GM19324 (cell line): ENCODE measurements around the gene RETREG3.
"Not testable (repeated sequence)": the region's sequence is repeated elsewhere in the genome, so short reads cannot be mapped to it uniquely, and the experiment has no call there.

Experiments used
- ATAC-seq: cut with Tn5 transposase; IDR thresholded peaks from one replicate; pipeline ENCODE4 v1.9.1; 2021; ENCODE audit warnings: mild to moderate bottlenecking, moderate library complexity; ENCODE audit not compliant: unreplicated experiment, low FRiP score

The RETREG3 gene

DNA sequence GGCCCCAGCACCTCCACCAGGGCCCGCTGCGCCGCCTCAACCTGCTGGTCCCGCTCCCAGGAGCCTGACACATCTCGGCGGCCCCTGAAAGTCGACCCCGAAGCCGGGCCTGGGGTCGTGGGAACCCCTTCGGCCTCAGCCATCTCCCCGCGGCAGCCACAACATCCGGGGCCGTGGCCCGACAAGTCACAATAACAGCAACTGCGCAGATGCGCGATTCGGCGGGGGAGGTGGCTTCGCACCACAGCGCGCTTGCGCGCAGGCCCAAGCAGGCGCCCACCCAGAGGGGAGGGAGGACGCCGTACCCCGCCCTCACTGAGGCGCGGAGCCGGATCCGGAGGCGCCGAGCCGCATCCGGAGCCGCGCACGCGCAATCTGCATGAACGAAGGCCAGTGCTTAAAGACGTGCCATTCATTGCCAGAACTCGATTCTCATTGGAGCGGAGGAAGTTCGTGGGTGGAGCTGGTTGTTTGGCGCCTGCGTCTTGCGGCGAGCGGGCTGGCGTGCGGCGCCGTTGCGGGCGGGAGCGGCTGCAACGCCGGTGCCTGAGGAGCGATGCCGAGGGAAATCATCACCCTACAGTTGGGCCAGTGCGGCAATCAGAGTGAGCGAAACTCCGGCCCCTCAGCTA lies at the start of gene RETREG3, which contains the start of gene TUBG1:
TSS of gene RETREG3 (minus strand) at position 193 of the 632 bp plus-strand sequence. CDS start at position 143, 50 bp downstream.
TSS of gene TUBG1 (plus strand) at position 502 of the 632 bp plus-strand sequence. CDS start at position 557, 55 bp downstream.
- ATAC-seq: peak; percentile 95

GRCh38 chr17:42657824-42658588 lies 48.8 kb upstream of the RETREG3 start:
- no peak for ATAC-seq

DNA sequence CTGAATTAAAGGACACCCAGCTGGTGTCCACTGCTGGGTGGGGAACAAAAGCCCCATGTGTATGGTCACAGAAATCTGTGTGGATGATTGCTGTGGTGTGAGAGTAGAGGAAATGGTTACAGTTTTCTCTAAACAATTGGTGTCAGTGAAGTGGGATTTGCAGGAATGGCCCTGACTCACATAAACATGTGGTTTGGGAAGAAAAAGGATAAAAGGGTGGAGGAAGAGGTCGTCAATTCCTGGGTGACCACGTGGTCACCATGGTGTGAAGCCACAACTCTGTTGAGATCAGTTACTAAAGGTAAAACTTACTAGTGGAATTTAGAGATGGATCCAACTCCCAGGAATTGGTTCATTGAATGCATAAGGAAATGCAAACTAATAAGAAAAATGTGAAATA lies 46.4 kb upstream of the RETREG3 start:
- ATAC-seq: no peak

DNA sequence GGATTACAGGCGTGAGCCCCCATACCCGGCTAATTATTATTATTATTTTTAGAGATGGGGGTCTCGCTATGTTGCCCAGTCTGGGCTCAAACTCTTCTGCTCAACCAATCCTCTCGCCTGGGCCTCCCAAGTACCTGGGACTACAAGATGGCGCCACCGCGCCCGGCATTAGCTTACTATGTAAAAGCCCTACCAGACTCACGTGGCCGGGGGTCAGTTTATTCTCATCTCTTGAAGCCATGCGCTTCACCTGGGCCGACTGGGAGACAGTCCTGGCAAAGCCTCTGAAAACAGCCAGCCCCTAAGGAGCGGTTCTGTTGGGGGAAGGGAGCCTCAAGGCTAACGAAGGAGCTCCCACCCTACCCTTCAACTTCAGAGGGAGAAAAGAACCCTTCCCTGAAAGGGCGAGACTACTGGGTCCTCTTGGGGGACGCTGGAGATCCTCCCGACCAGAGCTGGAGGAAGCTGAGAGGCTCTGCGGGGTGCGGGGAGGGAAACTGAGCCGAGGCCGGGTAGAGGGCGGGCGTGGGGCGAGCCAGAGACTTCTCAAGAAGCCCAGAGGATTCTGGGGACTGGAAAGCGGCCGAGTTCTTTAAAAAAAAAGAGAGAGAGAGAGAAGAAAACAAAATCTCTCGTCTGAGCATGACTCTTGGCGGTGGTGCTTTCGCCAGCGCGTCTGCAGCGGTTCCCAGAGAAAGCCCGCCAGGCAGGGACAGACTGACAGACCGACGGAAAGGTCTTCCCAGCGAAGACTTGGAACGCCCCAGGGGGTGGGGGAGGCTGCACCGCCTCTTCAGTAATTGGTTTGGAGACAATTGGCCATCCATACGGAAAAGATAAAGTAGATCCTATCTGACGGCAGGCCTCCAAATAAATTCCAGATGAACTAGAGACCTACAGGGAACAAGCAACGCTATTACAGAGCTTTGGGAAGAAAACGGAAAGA lies 44.3 kb upstream of the RETREG3 start:
- ATAC-seq: no peak

GRCh38 chr17:42651392-42651791 lies 42.2 kb upstream of the RETREG3 start:
- ATAC-seq: no peak

DNA sequence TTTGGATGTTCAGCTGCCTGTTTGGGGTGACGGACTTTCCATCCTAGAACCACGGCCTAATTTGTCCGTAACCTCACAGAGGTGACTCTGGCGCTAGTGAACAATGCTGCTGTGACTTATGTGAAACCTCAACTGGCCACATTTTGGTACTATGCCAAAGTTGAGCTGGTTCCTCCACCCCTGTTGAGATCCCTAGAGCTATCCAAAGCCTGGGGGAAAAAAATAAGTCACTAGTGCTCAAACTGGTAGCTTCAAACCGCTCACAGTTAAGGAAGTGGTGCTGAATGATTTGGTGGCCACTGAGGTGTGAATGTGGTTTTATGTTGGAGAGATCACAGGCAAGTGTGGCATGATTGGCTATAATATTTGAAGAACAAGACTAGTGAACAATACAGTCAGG lies 38.6 kb upstream of the RETREG3 start:
- no peak for ATAC-seq

DNA sequence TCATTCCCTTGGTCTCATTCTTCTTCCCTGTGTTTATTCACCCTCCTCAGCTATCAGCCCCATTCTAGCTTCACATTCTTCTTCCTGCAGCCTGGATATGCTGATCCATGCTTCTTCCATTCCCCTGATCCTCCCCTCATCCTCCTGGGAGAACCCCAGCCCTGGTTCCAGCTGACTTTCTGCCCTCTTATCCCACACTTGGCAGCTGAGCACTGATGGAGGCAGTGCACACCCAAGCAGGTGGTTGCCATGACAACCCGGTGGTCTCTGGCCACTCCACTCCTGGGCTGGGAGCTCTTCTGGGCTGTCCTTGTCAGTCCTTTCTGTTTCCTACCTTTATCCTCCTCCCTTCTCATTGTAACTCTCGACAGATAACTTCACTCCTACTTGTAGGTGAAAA lies 33.2 kb upstream of the RETREG3 start:
- no peak for ATAC-seq

DNA sequence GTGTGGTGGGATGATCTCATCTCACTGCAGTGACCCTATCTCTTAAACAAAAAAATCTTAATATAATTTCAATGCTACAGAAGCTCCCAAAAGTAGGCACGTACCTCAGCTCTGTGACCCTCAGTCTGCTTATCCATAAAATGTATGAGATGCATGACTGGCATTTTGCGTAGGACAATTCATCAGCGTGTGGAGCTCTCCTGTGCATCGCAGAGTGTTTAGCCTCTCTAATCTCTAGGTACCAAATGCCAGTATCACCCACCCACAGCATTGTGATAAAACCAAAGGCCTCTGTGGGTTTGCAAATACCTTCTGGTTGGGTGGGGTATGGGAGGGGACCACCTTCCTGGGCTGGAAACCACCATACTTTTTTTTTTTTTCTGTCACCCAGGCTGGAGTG lies 30.9 kb upstream of the RETREG3 start:
- no peak for ATAC-seq

DNA sequence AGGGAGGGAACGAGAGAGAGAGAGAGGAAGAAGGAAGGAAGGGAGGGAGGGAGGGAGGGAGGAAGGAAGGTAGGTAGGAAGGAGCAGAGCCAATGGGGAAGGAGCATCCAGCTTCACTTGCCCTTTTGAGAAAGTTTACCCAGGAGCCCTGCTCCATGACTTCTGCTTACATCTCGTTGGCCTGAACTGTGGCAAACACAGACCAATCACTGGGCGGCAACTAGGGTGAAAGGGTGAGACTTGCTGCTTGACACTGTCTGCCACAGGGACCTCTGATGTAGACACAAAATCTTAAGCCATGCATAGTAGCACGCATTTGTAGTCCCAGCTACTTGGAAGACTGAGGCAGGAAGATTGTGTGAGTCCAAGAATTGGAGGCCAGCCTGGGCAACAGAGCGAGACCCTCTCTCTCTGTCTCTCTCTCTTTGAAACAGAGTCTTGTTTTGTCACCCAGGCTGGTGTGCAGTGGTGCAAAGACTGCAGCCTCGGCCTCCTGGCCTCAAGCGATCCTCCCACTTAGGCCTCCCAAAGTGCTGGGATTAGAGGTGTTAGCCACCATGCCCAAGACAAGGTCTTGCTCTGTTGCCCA lies 30.4 kb upstream of the RETREG3 start:
- ATAC-seq: no peak

DNA sequence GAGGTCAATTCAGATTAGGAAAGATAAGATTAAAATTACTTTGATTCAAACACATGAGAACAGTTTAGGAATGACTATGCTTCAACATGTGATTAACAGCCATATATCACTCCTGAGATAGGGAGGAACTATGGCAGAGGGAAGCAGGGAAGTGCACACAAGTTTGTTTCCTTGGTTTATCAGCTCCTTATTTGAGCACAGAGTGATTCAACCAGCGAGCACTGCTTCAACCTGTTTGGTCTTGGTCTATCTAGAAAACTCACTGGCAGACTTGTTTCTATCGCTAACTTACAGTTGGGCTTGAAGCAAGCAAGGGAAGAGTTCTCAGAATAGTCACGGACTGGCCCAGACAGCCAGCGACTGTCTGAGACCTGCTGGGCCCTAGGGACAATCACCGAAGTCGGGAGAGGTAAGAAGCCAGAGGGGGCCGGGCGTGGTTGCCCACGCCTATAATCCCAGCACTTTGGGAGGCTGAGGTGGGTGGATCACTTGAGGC lies 23.8 kb upstream of the RETREG3 start:
- no peak for ATAC-seq

GRCh38 chr17:42629411-42630009 lies 20.3 kb upstream of the RETREG3 start:
- no peak for ATAC-seq

- ATAC-seq: not testable (repeated sequence)
Measured at GRCh38 chr17:42627032-42627764, 18.0 kb upstream of the RETREG3 start.

DNA sequence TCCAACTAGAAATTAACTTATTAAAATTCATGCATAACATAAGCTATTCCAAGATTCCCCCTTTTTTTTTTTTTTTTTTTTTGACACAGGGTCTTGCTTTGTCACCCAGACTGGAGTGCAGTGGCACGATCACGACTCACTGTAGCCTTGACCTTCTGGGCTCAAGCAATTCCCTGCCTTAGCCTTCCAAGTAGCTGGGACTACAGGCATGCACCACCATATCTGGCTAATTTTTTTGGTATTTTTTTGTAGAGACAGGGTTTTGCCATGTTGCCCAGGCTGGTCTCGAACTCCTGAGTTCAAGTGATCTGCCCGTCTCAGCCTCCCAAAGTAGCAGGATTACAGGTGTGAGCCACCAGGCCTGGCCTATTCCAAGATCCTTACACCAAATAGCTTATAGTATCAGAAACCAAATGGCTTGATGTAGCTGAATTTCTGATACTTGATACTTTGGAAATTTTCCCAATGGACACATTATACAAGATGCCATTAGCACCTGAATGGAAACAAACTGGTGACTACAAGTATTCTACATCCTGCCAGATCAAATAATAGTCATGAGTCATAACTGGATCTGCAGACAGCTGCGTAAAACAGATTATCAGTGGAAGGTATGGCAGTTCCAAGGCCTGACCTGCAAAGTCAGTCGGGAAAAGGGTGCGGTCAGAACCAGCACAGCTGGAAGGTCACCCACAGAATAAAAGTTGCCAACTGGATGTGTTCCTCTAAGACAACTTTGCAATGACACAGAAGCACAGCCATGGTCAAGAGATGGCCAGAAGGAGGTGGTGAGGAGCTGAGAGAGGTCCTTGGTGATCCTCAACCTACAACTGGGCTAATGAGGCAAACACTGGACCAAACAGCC lies 14.8 kb upstream of the RETREG3 start:
- ATAC-seq: no peak

DNA sequence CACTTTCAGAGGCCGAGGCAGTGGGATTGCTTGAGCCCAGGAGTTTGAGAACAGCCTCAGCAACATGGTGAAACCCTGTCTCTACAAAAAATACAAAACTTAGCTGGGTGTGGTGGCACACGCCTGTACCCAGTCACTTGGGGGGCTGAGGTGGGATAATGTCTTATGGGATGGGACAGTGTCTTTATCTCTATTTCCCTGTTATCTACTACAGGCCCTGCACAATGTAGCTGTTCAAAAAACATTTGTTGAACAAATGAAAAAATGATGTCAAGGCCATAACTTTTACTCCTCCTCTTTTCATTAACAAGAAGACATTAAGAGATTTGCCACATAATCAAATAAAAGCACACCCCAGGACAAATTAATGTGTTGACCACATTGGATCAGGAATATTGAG lies 14.1 kb upstream of the RETREG3 start:
- ATAC-seq: no peak

DNA sequence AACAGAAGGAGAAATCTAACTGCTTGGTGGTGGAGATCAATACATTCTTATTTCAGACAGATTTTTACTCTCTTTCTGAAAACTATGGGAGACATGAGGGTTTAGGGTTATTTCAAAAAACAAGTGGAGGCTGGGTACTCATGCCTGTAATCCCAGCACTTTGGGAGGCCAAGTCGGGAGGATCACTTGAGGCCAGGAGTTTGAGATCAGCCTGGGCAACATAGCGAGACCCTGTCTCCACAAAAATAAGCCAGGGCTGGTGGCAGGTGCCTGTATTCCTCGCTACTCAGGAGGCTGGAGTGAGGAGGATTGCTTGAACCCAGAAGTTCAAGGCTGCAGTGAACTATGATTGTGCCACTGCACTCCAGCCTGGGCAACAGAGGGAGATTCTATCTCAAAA lies 12.8 kb upstream of the RETREG3 start:
- ATAC-seq: not testable (repeated sequence)

GRCh38 chr17:42618442-42619150 lies 9.4 kb upstream of the RETREG3 start:
- ATAC-seq: peak; percentile 63

- peak; percentile 27 for ATAC-seq
Measured at GRCh38 chr17:42617956-42618431, 8.8 kb upstream of the RETREG3 start.
